Activated naive CD8-positive, alpha-beta T cell treated with anti-CD3 and anti-CD28 coated beads for 36 hours (primary cell): ENCODE measurements around the gene L3MBTL1. TPM values are rescaled to one million over a fixed set of nuclear protein-coding genes. Genes with fewer than 3 reads are reported as not detected.
"Not testable (repeated sequence)": the region's sequence is repeated elsewhere in the genome, so short reads cannot be mapped to it uniquely, and the experiment has no call there.

ENCODE experiments used
- DNase-seq: peaks from one replicate; pipeline ENCODE4 v3.0.0; 2021
- H3K27ac Mint-ChIP-seq: one replicate; pipeline ENCODE4 v1.8.0; 2022; ENCODE audit warnings: mild to moderate bottlenecking, moderate library complexity, mixed read lengths
- H3K27me3 Mint-ChIP-seq: one replicate; pipeline ENCODE4 v1.8.0; 2022; ENCODE audit warnings: mild to moderate bottlenecking, mixed read lengths
- H3K36me3 Mint-ChIP-seq: one replicate; pipeline ENCODE4 v1.8.0; 2021; ENCODE audit warnings: mild to moderate bottlenecking, mixed read lengths
- H3K4me1 Mint-ChIP-seq: one replicate; pipeline ENCODE4 v1.8.0; 2021; ENCODE audit warnings: mixed read lengths
- H3K4me3 Mint-ChIP-seq: one replicate; pipeline ENCODE4 v1.8.0; 2022; ENCODE audit warnings: mild to moderate bottlenecking, moderate library complexity, mixed read lengths
- H3K9me3 Mint-ChIP-seq: one replicate; pipeline ENCODE4 v1.8.0; 2022; ENCODE audit warnings: mixed read lengths
- total RNA-seq, 2 experiments: library from RNA; stranded (reverse); gene quantifications; one replicate each; pipeline ENCODE4 v1.2.3, GENCODE V29; 2021

Gene L3MBTL1
- total RNA-seq, 2 experiments from 2014 or later, result 4.3 to 4.8 TPM

DNA sequence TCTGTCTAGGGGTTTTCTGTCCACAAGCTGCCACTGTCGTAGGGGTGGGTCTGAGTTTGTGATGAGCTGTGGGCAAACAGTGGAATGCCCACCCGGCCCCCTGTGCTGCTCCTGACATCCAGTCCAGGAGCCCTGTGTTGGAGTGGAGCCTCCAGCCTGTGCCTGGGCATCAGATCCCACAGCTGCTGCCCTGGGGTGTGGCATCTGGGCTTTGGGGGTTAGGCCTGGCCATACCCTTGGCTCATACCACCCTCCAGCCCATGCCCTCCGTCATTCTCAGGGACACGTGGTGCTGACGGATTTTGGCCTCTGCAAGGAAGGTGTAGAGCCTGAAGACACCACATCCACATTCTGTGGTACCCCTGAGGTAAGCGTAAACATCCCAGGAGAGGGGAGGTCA, 64.3 kb downstream of the L3MBTL1 start:
- DNase-seq, result no peak
- no peaks in the 10 kb centered on the region for H3K36me3 Mint-ChIP-seq
- no peaks in the 10 kb centered on the region for H3K9me3 Mint-ChIP-seq
- H3K4me1 Mint-ChIP-seq, result no peaks in the 10 kb centered on the region
- H3K27ac Mint-ChIP-seq, result no peak overlapping the region
- no peaks in the 10 kb centered on the region for H3K27me3 Mint-ChIP-seq
- H3K4me3 Mint-ChIP-seq, result no peak overlapping the region

DNA sequence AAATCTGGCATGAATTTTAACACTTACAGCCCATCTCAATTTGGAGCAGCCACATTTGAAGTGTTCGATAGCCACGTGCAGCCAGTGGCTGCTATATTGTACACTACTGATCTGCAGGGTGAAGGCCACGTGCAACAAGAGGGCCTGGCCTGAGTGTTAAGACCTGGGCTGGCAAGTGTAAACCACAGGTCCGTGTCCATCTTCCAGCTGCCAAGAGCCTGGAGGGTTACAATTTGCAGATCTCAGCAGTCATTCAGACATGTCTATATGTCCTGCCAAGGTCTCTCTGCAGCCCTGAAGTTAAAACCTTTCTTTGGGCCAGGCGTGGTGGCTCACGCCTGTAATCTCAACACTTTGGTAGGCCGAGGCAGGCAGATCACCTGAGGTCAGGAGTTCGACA, 65.4 kb downstream of the L3MBTL1 start:
- no peaks in the 10 kb centered on the region for H3K9me3 Mint-ChIP-seq
- no peak overlapping the region for H3K27ac Mint-ChIP-seq

DNA sequence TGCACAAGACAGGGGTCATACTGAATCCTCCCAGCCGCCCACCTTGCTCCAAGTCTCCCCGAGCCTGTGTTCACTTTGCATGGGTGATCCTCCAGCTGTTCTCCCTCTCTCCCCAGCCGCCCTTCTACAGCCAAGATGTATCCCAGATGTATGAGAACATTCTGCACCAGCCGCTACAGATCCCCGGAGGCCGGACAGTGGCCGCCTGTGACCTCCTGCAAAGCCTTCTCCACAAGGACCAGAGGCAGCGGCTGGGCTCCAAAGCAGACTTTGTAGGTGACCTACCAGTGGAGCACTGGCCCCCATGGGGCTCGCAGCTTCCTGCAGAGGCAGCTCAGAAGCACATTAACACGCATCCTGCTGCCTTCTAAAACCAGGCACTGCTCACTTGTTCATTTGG, 68.6 kb downstream of the L3MBTL1 start:
- DNase-seq, result no peak
- no peak overlapping the region for H3K27ac Mint-ChIP-seq
- no peak overlapping the region for H3K4me3 Mint-ChIP-seq
- no peaks in the 10 kb centered on the region for H3K36me3 Mint-ChIP-seq
- no peaks in the 10 kb centered on the region for H3K4me1 Mint-ChIP-seq
- no peaks in the 10 kb centered on the region for H3K9me3 Mint-ChIP-seq
- H3K27me3 Mint-ChIP-seq, result no peaks in the 10 kb centered on the region

More for the DNA sequence above, 65.4 kb downstream of the L3MBTL1 start:
- Mint-ChIP-seq H3K4me1 (no peaks in the 10 kb centered on the region), H3K36me3 (no peaks in the 10 kb centered on the region), H3K27me3 (no peaks in the 10 kb centered on the region), H3K4me3 (no peak overlapping the region)
- no peak for DNase-seq

DNA sequence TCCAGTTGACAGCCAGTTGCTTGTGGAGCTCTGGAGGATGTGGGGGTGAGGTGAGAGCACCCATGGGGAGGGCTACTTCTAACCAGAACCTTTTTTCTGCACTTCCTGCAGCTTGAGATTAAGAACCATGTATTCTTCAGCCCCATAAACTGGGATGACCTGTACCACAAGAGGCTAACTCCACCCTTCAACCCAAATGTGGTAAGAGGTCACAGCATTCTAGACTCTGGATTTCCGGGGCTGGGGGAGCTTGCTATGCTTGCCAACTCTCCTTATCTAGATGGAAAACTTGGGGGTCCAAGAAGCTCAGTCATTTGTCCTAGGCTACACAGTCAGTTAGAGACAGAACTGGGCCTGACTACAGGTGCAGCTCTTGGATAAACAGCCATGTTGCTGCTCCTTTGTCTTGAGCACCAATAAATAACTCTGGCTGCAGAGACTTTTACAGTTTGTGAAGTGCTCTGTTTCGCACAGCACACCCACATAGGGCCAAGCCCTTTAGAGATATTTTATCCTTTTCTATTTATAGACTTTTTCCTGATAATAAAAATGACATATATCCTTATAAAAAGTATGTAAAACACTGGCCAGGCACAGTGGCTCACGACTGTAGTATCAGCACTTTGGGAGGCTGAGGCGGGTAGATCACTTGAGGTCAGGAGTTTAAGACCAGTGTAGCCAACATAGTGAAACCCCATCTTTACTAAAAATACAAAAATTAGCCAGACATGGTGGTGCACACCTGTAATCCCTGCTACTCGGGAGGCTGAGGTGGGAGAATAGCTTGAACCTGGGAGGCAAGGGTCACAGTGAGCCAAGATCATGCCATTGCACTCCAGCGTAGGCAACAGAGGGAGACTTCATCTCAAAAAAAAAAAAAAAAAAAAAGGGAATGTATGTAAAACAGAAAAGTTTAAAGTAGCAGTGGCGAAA, 72.6 kb downstream of the L3MBTL1 start:
- Mint-ChIP-seq H3K27ac (no peak overlapping the region), H3K27me3 (no peaks in the 10 kb centered on the region), H3K4me1 (no peaks in the 10 kb centered on the region), H3K9me3 (no peaks in the 10 kb centered on the region), H3K36me3 (no peaks in the 10 kb centered on the region), H3K4me3 (no peak overlapping the region)
- DNase-seq, result no peak

DNA sequence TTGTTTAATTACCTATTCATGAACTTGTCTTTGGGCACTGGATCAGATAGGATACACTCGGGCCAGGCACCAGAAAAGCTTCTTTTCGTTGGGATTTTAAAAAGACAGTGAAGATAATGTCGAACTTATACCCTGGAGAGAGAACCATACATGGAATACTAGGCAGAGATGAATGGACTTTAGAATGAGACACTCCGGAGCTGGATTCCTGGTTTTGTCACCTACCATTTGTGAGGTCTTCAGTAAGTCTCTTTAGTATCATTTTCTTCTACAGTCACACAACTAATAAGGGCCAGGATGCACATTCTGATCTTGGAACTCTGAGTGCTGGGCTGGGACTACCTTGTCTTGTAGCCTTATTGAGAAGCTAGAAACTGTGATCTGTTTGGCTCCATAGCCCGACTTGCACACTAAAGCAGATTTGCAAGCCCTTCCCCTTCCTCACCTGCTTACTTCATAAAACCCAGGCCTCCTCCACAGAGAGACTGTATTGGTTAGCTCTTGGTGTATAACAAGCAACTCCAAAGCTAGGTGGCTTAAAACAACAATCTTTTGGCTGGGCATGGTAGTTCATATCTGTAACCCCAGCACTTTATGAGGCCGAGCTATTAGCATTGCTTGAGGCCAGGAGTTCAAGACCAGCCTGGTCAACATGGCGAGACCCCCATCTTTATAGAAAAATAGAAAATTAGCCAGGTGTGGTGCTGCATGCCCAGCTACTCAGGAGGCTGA, 75.8 kb downstream of the L3MBTL1 start:
- Mint-ChIP-seq H3K27me3 (no peaks in the 10 kb centered on the region), H3K4me1 (no peaks in the 10 kb centered on the region), H3K36me3 (no peaks in the 10 kb centered on the region), H3K9me3 (no peaks in the 10 kb centered on the region), H3K27ac (no peak overlapping the region), H3K4me3 (no peak overlapping the region)
- DNase-seq, result no peak

DNA sequence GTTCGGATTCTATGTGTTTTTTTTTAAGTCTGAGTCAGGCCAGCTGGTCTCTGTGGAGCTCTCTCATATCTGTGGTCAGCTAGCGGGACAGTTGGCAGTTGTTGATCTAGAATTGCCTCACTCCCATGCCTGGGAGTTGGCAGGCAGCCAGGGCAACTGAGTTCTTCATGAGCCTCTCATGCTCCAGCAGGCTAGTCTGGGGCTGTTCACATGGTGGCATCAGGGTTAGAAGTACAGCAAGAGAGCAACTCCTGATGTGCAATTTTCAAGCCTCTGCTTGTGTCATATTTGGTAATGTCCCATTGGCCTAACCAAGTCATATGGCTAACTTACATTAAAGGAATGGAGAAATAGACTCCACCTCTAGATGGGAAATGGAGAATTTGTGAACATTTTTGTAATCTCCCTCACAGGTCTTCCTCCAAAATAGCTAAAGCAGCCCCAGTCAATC, 76.5 kb downstream of the L3MBTL1 start:
- DNase-seq, result no peak
- Mint-ChIP-seq H3K4me1 (no peaks in the 10 kb centered on the region), H3K27me3 (no peaks in the 10 kb centered on the region), H3K9me3 (no peaks in the 10 kb centered on the region), H3K36me3 (no peaks in the 10 kb centered on the region), H3K4me3 (no peak overlapping the region), H3K27ac (no peak overlapping the region)

DNA sequence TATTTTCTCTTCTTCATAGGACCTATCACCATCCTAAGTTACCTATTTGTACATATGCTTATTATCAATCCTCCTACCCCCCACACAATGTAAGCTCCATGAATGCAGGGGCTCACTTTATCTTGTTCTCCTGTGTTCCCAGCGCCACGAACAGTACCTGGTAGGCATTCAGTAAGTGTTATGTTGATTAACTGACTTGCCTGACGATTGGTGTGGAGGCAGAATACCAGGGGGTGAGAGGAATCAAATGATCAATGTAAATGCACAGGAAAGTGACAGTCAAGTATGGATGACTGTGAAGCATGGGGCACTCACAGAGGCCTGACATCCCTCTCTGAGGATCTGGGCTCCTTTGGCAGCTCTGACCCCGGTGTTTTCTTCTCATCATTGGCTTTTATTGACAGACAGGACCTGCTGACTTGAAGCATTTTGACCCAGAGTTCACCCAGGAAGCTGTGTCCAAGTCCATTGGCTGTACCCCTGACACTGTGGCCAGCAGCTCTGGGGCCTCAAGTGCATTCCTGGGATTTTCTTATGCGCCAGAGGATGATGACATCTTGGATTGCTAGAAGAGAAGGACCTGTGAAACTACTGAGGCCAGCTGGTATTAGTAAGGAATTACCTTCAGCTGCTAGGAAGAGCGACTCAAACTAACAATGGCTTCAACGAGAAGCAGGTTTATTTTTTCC, 77.1 kb downstream of the L3MBTL1 start:
- DNase-seq, result no peak
- Mint-ChIP-seq H3K4me1 (peaks cover under 1% of the 10 kb centered on the region), H3K27ac (no peak overlapping the region), H3K36me3 (no peaks in the 10 kb centered on the region), H3K9me3 (no peaks in the 10 kb centered on the region), H3K27me3 (no peaks in the 10 kb centered on the region), H3K4me3 (no peak overlapping the region)

DNA sequence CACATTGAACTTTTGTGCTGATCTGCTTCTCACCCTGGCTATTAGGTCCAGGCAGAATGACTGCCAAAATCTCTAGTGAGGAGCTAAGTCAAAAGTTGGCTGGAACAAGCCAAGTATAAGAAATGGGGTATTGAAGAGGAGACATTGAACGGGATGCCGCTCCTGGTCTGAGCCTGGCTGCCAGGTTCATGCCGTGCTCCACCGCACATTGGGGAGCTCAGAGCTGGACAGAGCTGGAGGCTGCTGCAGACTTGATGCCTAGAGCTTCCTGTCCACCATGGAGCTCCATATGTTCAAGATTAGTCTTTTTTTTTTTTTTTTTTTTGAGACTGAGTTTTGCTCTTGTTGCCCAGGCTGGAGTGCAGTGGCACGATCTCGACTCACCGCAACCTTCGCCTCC, 79.1 kb downstream of the L3MBTL1 start:
- DNase-seq, result no peak
- H3K36me3 Mint-ChIP-seq, result no peaks in the 10 kb centered on the region
- H3K4me3 Mint-ChIP-seq, result no peak overlapping the region
- H3K9me3 Mint-ChIP-seq, result no peaks in the 10 kb centered on the region
- H3K27ac Mint-ChIP-seq, result no peak overlapping the region
- H3K4me1 Mint-ChIP-seq, result peaks cover 9% of the 10 kb centered on the region
- no peaks in the 10 kb centered on the region for H3K27me3 Mint-ChIP-seq

DNA sequence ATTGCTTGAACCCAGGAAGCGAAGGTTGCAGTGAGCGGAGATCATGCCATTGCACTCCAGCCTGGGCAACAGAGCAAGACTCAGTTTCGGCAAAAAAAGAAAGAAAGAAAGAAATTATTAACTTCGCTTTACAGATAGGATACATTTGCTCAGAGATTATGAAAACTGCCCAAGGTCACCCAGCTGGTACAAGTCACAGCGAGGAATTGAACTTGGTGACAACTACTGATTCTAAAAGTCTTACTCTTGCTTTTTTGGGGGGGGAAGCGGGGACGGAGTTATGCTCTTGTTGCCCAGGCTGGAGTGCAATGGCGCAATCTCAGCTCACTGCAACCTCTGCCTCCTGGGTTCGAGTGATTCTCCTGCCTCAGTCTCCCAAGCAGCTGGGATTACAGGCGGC, 81.0 kb downstream of the L3MBTL1 start:
- DNase-seq, H3K9me3 Mint-ChIP-seq, H3K4me3 Mint-ChIP-seq, H3K36me3 Mint-ChIP-seq, H3K27me3 Mint-ChIP-seq, H3K27ac Mint-ChIP-seq: not testable (repeated sequence)
- peaks cover 12% of the 10 kb centered on the region for H3K4me1 Mint-ChIP-seq

DNA sequence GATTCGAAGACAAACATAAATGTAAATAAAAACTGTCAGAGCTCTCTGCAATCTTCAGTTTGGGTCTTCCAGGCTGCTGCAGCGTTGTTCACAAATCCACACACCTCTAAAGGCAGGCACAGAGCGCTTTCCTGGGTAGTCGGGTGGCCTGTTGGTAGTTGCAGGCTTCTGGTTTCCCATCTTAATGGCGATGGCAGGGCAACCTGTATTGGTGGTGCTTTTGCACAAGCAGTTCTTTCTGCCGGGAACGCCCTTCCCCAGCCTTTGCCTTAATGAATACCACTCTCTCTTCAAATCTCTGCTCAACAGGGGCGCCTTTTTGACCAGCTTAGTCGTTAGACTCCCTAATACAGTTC, 82.5 kb downstream of the L3MBTL1 start:
- H3K4me1 Mint-ChIP-seq, result peaks cover 12% of the 10 kb centered on the region
- peak; percentile 26 for DNase-seq

DNA sequence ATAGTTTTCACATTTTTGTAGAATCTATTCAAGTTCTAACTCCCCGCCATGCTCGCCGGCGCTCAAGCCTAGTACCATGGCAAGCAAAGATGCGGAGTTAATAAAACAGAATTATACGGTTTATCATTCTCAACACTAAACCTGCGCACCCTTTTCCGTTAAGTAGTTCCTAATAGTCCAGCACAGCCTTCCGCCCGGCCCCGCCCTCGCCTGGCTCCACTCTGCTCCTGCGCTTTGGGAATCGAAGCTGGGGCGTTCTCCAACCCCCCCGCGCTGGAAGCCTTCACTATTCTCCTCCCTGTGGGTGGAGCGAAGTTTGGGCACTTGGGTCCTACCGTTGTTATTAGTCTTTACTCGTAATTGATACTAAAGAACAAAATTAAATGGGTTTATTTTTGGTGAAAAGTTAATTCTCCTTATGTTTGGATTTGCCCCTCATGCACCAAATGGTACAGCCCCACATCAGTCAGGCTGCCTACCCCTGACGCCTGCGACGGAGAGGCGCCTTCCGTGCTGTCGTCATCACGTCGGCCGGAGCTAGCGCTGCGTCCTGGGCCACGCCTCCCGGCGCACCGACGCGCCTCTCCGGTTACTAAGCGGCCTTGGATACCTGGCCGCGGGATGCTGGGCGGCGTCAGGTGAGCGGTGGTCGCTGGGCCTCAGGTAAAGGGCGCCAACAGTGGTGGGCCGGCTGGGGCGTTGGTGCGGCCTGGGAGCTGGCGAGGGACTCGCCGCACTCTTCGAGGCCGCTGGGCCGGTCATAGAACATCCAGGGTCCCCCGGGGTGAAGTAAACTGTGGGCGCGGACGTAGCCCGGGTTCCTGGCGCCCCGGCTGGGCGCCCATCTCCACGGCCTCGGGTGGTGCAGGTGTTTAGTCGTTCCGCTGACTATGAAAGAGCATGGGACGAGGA, 83.2 kb downstream of the L3MBTL1 start, which contains the start of gene IFT52:
Gene IFT52 (plus strand): TSS at position 546 of the 912 bp plus-strand sequence. CDS start 3,762 bp downstream, outside the sequence.
- H3K4me1 Mint-ChIP-seq, result peaks cover 12% of the 10 kb centered on the region
- no peaks in the 10 kb centered on the region for H3K9me3 Mint-ChIP-seq
- H3K4me3 Mint-ChIP-seq, result peak within 1 kb of the TSS; percentile 87
- peak within 1 kb of the TSS; percentile 94 for H3K27ac Mint-ChIP-seq
- peak; percentile 90 for DNase-seq
- peaks cover 2% of the 10 kb centered on the region for H3K36me3 Mint-ChIP-seq
- no peaks in the 10 kb centered on the region for H3K27me3 Mint-ChIP-seq

More for the DNA sequence above, 82.5 kb downstream of the L3MBTL1 start:
- H3K36me3 Mint-ChIP-seq, result peaks cover 2% of the 10 kb centered on the region
- H3K27me3 Mint-ChIP-seq, result no peaks in the 10 kb centered on the region
- H3K9me3 Mint-ChIP-seq, result no peaks in the 10 kb centered on the region
- peak overlapping the region; percentile 94 for H3K27ac Mint-ChIP-seq
- peak overlapping the region; percentile 87 for H3K4me3 Mint-ChIP-seq
